ENCODE results near the gene MAPK8IP2. TPM values are rescaled to one million over a fixed set of nuclear protein-coding genes. Genes with fewer than 3 reads are reported as not detected.
"Not testable (repeated sequence)": the region's sequence is repeated elsewhere in the genome, so short reads cannot be mapped to it uniquely, and the experiment has no call there.

The MAPK8IP2 gene
- total and polyA plus RNA-seq, 2 of the 13 experiments (the other 11 are each of a cell fraction or from before 2014, with no cell fraction given), result 1.3 to 2.6 TPM

DNA sequence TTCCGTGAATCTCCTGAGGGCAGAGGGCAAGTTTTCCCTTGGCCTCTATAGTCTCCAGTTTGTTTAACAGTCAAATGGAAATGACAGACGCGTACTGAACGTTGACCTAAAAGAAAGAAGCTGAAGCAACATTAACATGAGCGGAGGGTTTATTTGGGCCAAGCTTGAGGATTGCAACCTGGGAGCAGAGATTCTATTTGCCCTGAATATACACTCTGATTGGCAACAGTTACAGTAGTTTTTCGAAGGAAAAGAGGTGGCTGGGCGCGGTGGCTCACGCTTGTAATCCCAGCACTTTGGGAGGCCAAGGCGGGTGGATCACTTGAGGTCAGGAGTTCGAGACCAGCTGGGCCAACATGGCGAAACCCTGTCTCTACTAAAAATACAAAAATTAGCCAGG lies 39.7 kb downstream of the MAPK8IP2 start (continued):
- TF ChIP-seq, protein P1, sequence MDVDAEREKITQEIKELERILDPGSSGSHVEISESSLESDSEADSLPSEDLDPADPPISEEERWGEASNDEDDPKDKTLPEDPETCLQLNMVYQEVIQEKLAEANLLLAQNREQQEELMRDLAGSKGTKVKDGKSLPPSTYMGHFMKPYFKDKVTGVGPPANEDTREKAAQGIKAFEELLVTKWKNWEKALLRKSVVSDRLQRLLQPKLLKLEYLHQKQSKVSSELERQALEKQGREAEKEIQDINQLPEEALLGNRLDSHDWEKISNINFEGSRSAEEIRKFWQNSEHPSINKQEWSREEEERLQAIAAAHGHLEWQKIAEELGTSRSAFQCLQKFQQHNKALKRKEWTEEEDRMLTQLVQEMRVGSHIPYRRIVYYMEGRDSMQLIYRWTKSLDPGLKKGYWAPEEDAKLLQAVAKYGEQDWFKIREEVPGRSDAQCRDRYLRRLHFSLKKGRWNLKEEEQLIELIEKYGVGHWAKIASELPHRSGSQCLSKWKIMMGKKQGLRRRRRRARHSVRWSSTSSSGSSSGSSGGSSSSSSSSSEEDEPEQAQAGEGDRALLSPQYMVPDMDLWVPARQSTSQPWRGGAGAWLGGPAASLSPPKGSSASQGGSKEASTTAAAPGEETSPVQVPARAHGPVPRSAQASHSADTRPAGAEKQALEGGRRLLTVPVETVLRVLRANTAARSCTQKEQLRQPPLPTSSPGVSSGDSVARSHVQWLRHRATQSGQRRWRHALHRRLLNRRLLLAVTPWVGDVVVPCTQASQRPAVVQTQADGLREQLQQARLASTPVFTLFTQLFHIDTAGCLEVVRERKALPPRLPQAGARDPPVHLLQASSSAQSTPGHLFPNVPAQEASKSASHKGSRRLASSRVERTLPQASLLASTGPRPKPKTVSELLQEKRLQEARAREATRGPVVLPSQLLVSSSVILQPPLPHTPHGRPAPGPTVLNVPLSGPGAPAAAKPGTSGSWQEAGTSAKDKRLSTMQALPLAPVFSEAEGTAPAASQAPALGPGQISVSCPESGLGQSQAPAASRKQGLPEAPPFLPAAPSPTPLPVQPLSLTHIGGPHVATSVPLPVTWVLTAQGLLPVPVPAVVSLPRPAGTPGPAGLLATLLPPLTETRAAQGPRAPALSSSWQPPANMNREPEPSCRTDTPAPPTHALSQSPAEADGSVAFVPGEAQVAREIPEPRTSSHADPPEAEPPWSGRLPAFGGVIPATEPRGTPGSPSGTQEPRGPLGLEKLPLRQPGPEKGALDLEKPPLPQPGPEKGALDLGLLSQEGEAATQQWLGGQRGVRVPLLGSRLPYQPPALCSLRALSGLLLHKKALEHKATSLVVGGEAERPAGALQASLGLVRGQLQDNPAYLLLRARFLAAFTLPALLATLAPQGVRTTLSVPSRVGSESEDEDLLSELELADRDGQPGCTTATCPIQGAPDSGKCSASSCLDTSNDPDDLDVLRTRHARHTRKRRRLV (CRISPR knock-in tag; IDR thresholded peaks at IDR 0.05), result 0 out of 2 replicates have a peak, but pooled peaks have one; percentile 14
- TF ChIP-seq NR2F2 (IDR thresholded peaks at IDR 0.05; ENCODE audit: borderline replicate concordance, low read depth) (peak; percentile 58; the same call in 1 of the 2 replicates), NR2F1 (CRISPR knock-in tag; IDR thresholded peaks at IDR 0.05) (peak; percentile 47 to 48; a peak in 2 of 4 replicates), MED1 (CRISPR knock-in tag; IDR thresholded peaks at IDR 0.05) (peak; percentile 20; the same call in 1 of the 2 replicates), SIN3A (IDR thresholded peaks at IDR 0.05; ENCODE audit: borderline replicate concordance, low read depth, low read length) (0 out of 2 replicates have a peak, but pooled peaks have one; percentile 21), ZMYM2 (CRISPR knock-in tag; IDR thresholded peaks at IDR 0.05) (peak; percentile 75; the same call in 1 of the 2 replicates), ZNF24 (IDR thresholded peaks at IDR 0.05) (peak; percentile 78; the same call in 1 of the 2 replicates), ZMYM3 (CRISPR knock-in tag; IDR thresholded peaks at IDR 0.05) (peak; percentile 80; the same call in 1 of the 2 replicates), SAP130 (CRISPR knock-in tag; IDR thresholded peaks at IDR 0.05; ENCODE audit: low read depth) (peak; percentile 13; the same call in 1 of the 2 replicates), SOX13 (CRISPR knock-in tag; conservative IDR thresholded peaks at IDR 0.05 in 1 of 2, IDR thresholded peaks at IDR 0.05 in 1 of 2) (peak in 1 of 2 experiments; percentile 36; a peak in 1 of 4 replicates)
- TF ChIP-seq, protein P2, sequence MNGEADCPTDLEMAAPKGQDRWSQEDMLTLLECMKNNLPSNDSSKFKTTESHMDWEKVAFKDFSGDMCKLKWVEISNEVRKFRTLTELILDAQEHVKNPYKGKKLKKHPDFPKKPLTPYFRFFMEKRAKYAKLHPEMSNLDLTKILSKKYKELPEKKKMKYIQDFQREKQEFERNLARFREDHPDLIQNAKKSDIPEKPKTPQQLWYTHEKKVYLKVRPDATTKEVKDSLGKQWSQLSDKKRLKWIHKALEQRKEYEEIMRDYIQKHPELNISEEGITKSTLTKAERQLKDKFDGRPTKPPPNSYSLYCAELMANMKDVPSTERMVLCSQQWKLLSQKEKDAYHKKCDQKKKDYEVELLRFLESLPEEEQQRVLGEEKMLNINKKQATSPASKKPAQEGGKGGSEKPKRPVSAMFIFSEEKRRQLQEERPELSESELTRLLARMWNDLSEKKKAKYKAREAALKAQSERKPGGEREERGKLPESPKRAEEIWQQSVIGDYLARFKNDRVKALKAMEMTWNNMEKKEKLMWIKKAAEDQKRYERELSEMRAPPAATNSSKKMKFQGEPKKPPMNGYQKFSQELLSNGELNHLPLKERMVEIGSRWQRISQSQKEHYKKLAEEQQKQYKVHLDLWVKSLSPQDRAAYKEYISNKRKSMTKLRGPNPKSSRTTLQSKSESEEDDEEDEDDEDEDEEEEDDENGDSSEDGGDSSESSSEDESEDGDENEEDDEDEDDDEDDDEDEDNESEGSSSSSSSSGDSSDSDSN (CRISPR knock-in tag; IDR thresholded peaks at IDR 0.05), result 0 out of 2 replicates have a peak, but pooled peaks have one; percentile 13
- TF ChIP-seq, protein P3, sequence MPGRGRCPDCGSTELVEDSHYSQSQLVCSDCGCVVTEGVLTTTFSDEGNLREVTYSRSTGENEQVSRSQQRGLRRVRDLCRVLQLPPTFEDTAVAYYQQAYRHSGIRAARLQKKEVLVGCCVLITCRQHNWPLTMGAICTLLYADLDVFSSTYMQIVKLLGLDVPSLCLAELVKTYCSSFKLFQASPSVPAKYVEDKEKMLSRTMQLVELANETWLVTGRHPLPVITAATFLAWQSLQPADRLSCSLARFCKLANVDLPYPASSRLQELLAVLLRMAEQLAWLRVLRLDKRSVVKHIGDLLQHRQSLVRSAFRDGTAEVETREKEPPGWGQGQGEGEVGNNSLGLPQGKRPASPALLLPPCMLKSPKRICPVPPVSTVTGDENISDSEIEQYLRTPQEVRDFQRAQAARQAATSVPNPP (CRISPR knock-in tag; IDR thresholded peaks at IDR 0.05), result 0 out of 2 replicates have a peak, but pooled peaks have one; percentile 44
- TF ChIP-seq, protein P4, sequence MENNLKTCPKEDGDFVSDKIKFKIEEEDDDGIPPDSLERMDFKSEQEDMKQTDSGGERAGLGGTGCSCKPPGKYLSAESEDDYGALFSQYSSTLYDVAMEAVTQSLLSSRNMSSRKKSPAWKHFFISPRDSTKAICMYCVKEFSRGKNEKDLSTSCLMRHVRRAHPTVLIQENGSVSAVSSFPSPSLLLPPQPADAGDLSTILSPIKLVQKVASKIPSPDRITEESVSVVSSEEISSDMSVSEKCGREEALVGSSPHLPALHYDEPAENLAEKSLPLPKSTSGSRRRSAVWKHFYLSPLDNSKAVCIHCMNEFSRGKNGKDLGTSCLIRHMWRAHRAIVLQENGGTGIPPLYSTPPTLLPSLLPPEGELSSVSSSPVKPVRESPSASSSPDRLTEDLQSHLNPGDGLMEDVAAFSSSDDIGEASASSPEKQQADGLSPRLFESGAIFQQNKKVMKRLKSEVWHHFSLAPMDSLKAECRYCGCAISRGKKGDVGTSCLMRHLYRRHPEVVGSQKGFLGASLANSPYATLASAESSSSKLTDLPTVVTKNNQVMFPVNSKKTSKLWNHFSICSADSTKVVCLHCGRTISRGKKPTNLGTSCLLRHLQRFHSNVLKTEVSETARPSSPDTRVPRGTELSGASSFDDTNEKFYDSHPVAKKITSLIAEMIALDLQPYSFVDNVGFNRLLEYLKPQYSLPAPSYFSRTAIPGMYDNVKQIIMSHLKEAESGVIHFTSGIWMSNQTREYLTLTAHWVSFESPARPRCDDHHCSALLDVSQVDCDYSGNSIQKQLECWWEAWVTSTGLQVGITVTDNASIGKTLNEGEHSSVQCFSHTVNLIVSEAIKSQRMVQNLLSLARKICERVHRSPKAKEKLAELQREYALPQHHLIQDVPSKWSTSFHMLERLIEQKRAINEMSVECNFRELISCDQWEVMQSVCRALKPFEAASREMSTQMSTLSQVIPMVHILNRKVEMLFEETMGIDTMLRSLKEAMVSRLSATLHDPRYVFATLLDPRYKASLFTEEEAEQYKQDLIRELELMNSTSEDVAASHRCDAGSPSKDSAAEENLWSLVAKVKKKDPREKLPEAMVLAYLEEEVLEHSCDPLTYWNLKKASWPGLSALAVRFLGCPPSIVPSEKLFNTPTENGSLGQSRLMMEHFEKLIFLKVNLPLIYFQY (CRISPR knock-in tag; IDR thresholded peaks at IDR 0.05; ENCODE audit: borderline replicate concordance), result peak; percentile 65; the same call in 1 of the 2 replicates
- not testable (repeated sequence) for TF ChIP-seq SOX13 (IDR thresholded peaks at IDR 0.05)
